ENCODE results near the gene GLB1L2. TPM values are rescaled to one million over a fixed set of nuclear protein-coding genes. Genes with fewer than 3 reads are reported as not detected.

Gene GLB1L2
- total and polyA plus RNA-seq, 2 of the 13 experiments (the other 11 are each of a cell fraction or from before 2014, with no cell fraction given), result 0.59 to 0.69 TPM

GRCh38 chr11:134412203-134413042 is 80.6 kb downstream of the GLB1L2 start, which contains the start of gene B3GAT1 (continued):
- TF ChIP-seq AGO1 (IDR thresholded peaks at IDR 0.05; ENCODE audit: low read depth, low read length, poor library complexity, severe bottlenecking) (no peak), SOX13 (IDR thresholded peaks at IDR 0.05) (no peak), SOX13 (CRISPR knock-in tag; conservative IDR thresholded peaks at IDR 0.05 in 1 of 2, IDR thresholded peaks at IDR 0.05 in 1 of 2) (no peak), ZNF710 (CRISPR knock-in tag; IDR thresholded peaks at IDR 0.05; ENCODE audit: borderline replicate concordance) (no peak), ZNF788 (CRISPR knock-in tag; IDR thresholded peaks at IDR 0.05; ENCODE audit: borderline replicate concordance) (no peak), TGIF2 (CRISPR knock-in tag; IDR thresholded peaks at IDR 0.05) (no peak), ZNF407 (CRISPR knock-in tag; IDR thresholded peaks at IDR 0.05; ENCODE audit: not compliant biosample characterization) (no peak), XRCC5 (optimal IDR thresholded peaks at IDR 0.05; ENCODE audit: low read length) (no peak), SMAD3 (CRISPR knock-in tag; IDR thresholded peaks at IDR 0.05) (no peak), SIX4 (CRISPR knock-in tag; IDR thresholded peaks at IDR 0.05) (no peak), ZNF30 (CRISPR knock-in tag; IDR thresholded peaks at IDR 0.05) (no peak), GMEB1 (CRISPR knock-in tag; IDR thresholded peaks at IDR 0.05; ENCODE audit: borderline replicate concordance) (no peak)
